HFF-Myc (cell line): ENCODE measurements around the gene STX8.

Experiments
- DNase-seq: peaks from one replicate; pipeline ENCODE4 v3.0.0-alpha.2; 2011; ENCODE audit warnings: low read depth; ENCODE audit errors: extremely low read depth
- H3K4me3 ChIP-seq: replicated peaks from 2 replicates; pipeline ENCODE4 v1.5.1; 2011; ENCODE audit warnings: low read depth, mild to moderate bottlenecking, control low read depth, low read length
- TF ChIP-seq, protein P1 (sequence below): IDR thresholded peaks from 2 replicates; pipeline ENCODE4 v1.5.1; 2012; ENCODE audit warnings: mild to moderate bottlenecking, low read depth, low read length, control low read depth; ENCODE audit errors: missing control alignments

STX8 gene

DNA sequence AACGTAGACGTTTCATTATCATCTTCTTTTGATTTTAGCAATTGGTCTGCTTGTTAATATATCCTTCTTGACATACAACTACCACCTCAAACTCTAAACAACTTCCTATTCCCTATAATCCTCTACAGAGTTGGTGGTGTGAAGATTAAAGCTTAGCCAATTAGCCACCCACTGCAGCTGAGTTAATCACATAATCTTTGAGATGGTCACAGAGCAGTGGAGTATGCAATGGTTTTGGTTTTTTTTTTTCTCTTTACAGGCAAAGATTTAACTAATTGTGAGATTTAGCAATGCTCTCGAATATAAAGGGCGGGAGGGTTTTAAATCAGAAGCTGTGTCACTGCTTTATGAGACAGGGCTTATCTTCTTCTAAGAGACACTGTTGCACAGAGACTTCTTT, 37.0 kb downstream of the STX8 start:
- DNase-seq = no peak

DNA sequence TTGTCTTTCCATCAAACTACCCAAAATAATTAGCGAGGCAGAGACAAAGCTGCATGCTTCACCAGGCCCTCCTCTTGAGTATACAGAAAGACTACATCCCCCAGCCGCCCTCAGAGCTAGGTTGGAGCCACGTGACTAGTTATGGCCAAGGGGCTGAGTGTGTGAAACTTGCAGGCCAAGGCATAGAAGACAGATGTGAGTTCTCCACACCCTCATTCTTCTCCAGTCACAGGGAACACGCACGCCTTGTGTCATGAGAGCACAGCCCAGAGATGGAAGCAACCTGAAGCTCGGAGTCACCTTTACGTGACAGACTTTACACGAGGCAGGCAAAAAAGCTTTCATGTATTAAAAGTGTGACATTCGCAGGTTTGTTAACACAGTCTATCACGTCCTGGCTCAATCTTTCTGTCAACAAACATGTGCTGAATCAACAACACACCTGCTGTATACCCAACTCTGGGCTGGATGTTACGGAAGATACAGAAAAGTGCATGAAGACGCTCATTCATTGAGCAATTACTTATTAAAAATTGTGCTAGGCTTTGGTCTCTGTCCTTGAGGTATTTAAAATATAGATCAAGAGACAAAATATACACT, 38.3 kb downstream of the STX8 start:
- no peak for DNase-seq
- TF ChIP-seq, protein P1, sequence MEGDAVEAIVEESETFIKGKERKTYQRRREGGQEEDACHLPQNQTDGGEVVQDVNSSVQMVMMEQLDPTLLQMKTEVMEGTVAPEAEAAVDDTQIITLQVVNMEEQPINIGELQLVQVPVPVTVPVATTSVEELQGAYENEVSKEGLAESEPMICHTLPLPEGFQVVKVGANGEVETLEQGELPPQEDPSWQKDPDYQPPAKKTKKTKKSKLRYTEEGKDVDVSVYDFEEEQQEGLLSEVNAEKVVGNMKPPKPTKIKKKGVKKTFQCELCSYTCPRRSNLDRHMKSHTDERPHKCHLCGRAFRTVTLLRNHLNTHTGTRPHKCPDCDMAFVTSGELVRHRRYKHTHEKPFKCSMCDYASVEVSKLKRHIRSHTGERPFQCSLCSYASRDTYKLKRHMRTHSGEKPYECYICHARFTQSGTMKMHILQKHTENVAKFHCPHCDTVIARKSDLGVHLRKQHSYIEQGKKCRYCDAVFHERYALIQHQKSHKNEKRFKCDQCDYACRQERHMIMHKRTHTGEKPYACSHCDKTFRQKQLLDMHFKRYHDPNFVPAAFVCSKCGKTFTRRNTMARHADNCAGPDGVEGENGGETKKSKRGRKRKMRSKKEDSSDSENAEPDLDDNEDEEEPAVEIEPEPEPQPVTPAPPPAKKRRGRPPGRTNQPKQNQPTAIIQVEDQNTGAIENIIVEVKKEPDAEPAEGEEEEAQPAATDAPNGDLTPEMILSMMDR = no peak
- H3K4me3 ChIP-seq = no peak overlapping the region

More for the DNA sequence above, 37.0 kb downstream of the STX8 start:
- TF ChIP-seq, protein P1 = no peak
- no peak overlapping the region for H3K4me3 ChIP-seq

DNA sequence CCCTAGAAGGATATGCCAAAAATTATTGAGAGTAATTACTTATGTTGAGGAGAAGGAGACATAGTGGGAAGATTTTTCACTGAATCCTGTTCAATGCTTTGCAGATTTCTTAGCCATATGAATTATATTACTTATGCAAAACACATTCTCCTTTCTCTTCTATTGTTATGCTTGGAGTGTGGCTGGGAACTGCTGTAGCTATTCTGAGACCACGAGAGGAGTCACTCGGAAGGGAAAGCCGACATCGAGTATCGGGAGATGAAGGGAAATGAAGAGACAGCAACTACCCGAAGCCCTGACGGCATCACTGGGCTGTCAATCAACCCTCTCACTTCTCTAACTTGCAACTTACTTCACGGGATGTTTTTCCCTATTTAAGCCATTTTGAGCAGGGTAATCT, 39.6 kb downstream of the STX8 start:
- no peak for DNase-seq
- no peak overlapping the region for H3K4me3 ChIP-seq
- TF ChIP-seq, protein P1 = no peak

DNA sequence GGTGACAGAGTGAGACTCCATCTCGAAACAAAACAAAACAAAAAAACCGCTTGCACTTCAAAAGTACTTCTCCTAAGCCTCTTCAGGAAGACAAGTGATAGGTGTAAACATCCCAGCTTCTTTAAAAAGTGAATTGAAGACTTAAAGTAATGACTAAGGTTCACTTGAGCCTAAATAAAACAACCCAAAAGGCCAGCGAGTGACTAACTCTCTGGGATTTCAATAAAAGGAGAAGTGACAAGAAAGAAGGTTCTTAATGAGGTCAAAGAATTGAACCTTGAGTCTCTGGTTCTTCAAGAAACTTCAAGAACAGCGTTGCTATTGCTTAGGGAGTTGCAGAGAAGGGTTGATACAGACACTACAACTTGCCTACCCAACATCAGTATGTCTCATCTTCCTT, 42.2 kb downstream of the STX8 start:
- TF ChIP-seq, protein P1 = no peak
- H3K4me3 ChIP-seq = no peak overlapping the region
- no peak for DNase-seq

DNA sequence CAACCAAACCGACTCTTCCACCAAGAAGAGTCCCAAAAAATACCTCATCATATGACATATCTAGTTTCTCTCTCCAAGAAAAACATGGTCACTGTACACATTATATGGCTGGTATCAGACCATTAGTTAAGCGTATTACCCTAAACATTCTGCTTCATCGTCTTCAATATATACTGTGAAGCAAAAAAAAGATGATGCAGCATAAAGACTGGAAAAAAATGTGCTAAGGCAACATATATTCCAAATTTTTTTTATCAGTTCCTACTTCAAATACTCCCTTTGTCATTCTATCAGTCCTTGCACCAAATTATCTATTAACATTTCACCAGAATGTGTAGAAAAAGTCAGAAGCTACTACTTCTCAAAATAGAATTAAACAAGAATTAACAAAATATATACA, 42.9 kb downstream of the STX8 start:
- TF ChIP-seq, protein P1 = no peak
- no peak overlapping the region for H3K4me3 ChIP-seq
- DNase-seq = no peak

DNA sequence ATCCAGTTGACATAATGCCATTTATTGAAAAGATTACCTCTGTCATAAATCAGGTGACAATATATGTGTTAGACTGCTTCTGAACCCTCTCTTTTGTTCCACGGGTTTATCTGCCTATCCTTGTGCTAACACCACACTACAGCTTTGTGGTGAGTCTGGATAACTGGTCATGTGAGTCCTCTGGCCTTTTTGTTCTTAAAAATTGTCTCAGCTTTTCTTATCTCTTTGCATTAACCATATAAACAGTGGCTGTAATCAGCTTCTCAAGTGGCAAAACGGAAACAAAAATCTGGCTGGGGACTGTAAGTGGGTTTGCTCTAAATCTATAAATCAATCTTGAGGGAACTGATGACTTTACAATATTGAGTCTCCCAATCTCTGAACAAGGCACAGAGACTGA, 44.6 kb downstream of the STX8 start:
- DNase-seq = no peak
- no peak overlapping the region for H3K4me3 ChIP-seq
- TF ChIP-seq, protein P1 = no peak
